ENCODE results near the gene ZNF501.

GRCh38 chr3:44762170-44762677 lies 32.8 kb downstream of the ZNF501 start:
- no peak for TF ChIP-seq CTCF (IDR thresholded peaks at IDR 0.05)
- TF ChIP-seq POLR2A (IDR thresholded peaks at IDR 0.05) = no peak

Data from lower leg skin (tissue), 3 donors.